ENCODE results near the gene FPGS.

GRCh38 chr9:127847178-127847510, 44.5 kb downstream of the FPGS start:
- TF ChIP-seq CTCF (IDR thresholded peaks at IDR 0.05) (no peak), EP300 (IDR thresholded peaks at IDR 0.05) (no peak), POLR2A (IDR thresholded peaks at IDR 0.05) (no peak), POLR2AphosphoS5 (IDR thresholded peaks at IDR 0.05) (no peak)

Measured in stomach (tissue), 4 donors.